ENCODE measurements around the gene ITGAD. TPM values are rescaled to one million over a fixed set of nuclear protein-coding genes. Genes with fewer than 3 reads are reported as not detected.
"Not testable (repeated sequence)": the region's sequence is repeated elsewhere in the genome, so short reads cannot be mapped to it uniquely, and the experiment has no call there.

ITGAD gene
- total RNA-seq, 1 donor from 2014 or later, result not detected

DNA sequence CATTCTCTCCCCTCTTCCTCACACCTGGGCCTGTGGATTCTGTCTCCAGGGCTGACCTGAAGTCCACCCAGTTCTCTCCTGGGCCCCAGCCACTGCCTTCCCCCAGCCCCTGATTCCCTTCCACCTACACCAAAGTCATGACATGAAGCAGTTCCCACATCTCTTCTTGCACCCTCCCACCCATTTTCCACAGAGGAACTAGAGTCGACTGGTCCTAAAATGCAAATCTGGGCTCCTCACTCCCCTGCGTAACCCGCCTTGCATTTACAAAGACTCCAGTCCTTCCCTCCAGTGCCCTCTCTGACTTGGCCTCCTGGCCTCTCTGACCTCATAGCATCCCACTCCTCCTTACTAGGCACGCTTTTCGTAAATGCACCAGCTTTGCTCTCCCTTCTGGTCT lies 20.2 kb downstream of the ITGAD start:
- Mint-ChIP-seq H3K4me1 (no peaks in the 10 kb centered on the region), H3K27ac (no peak overlapping the region), H3K27me3 (ENCODE audit: low read depth) (peaks cover 51% of the 10 kb centered on the region), H3K9me3 (peaks cover 4% of the 10 kb centered on the region), H3K4me3 (no peak overlapping the region), H3K36me3 (no peaks in the 10 kb centered on the region)
- TF ChIP-seq, protein P1, sequence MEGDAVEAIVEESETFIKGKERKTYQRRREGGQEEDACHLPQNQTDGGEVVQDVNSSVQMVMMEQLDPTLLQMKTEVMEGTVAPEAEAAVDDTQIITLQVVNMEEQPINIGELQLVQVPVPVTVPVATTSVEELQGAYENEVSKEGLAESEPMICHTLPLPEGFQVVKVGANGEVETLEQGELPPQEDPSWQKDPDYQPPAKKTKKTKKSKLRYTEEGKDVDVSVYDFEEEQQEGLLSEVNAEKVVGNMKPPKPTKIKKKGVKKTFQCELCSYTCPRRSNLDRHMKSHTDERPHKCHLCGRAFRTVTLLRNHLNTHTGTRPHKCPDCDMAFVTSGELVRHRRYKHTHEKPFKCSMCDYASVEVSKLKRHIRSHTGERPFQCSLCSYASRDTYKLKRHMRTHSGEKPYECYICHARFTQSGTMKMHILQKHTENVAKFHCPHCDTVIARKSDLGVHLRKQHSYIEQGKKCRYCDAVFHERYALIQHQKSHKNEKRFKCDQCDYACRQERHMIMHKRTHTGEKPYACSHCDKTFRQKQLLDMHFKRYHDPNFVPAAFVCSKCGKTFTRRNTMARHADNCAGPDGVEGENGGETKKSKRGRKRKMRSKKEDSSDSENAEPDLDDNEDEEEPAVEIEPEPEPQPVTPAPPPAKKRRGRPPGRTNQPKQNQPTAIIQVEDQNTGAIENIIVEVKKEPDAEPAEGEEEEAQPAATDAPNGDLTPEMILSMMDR (IDR thresholded peaks at IDR 0.05; ENCODE audit: unreplicated experiment), result no peak
- no peak for DNase-seq (ENCODE audit: low spot score in 2 of 2, unreplicated experiment in 2 of 2)

DNA sequence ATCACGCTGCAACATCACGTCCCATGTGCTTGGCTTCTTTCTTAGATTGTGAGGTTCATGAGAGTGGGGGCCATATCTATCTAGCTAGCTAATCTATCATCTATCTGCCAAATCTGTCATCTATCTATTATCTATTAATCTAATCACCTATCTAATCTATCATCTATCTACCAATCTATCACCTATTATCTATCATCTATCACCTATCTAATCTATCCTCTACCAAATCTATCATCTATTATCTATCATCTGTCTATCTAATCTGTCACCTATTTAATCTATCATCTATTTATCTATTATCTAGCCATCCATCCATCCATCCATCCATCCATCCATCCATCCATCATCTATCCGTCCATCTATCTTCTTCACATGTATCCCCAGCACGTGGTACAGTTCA lies 20.8 kb downstream of the ITGAD start:
- Mint-ChIP-seq H3K27ac (no peak overlapping the region), H3K9me3 (peaks cover 4% of the 10 kb centered on the region), H3K4me1 (no peaks in the 10 kb centered on the region), H3K27me3 (ENCODE audit: low read depth) (peaks cover 50% of the 10 kb centered on the region), H3K4me3 (no peak overlapping the region), H3K36me3 (no peaks in the 10 kb centered on the region)
- TF ChIP-seq, protein P1 (IDR thresholded peaks at IDR 0.05; ENCODE audit: unreplicated experiment), result no peak
- DNase-seq (ENCODE audit: low spot score in 2 of 2, unreplicated experiment in 2 of 2), result no peak

DNA sequence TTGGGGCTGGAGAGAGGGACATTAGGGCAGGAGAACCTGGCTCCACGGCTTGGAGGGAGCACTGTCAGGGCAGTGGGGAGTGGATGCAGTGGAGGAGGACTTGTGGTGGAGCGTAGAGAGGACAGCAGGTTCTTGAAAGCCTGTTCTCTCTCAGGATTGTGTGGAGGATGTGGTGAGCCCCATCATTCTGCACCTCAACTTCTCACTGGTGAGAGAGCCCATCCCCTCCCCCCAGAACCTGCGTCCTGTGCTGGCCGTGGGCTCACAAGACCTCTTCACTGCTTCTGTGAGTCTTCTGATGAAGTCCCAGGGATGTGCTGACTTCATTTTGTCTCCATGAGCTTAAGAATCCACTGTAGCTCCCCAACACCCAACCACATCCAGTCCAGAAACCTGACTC lies 21.6 kb downstream of the ITGAD start:
- Mint-ChIP-seq H3K36me3 (no peaks in the 10 kb centered on the region), H3K27ac (no peak overlapping the region), H3K4me3 (no peak overlapping the region), H3K4me1 (no peaks in the 10 kb centered on the region), H3K27me3 (ENCODE audit: low read depth) (peaks cover 44% of the 10 kb centered on the region), H3K9me3 (peaks cover 4% of the 10 kb centered on the region)
- no peak for DNase-seq (ENCODE audit: low spot score in 2 of 2, unreplicated experiment in 2 of 2)
- TF ChIP-seq, protein P1 (IDR thresholded peaks at IDR 0.05; ENCODE audit: unreplicated experiment), result no peak

- Mint-ChIP-seq H3K27ac (no peak overlapping the region), H3K36me3 (no peaks in the 10 kb centered on the region), H3K4me1 (no peaks in the 10 kb centered on the region), H3K9me3 (peaks cover 4% of the 10 kb centered on the region), H3K4me3 (no peak overlapping the region), H3K27me3 (ENCODE audit: low read depth) (peaks cover 44% of the 10 kb centered on the region)
- TF ChIP-seq, protein P1 (IDR thresholded peaks at IDR 0.05; ENCODE audit: unreplicated experiment), result no peak
- DNase-seq (ENCODE audit: low spot score in 2 of 2, unreplicated experiment in 2 of 2), result no peak
These were observed 23.2 kb downstream of the ITGAD start for GRCh38 chr16:31416371-31416770.

DNA sequence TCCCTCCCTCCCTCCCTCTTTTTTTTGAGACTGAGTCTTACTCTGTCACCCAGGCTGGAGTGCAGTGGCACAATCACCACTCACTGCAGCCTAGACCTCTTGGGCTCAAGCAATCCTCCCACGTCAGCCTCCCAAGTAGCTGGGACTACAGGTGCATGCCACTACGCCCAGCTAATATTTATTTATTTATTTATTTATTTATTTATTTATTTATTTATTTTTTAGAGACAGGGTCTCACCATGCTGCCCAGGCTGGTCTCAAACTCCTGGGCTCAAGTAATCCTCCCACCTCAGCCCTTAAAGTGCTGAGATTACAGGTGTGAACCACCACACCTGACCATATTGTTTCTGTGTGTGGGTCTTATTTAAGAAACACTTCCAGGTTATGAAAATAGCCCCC lies 23.9 kb downstream of the ITGAD start:
- H3K4me1 Mint-ChIP-seq; H3K4me3 Mint-ChIP-seq; H3K36me3 Mint-ChIP-seq; H3K27ac Mint-ChIP-seq; H3K9me3 Mint-ChIP-seq; DNase-seq (ENCODE audit: low spot score in 2 of 2, unreplicated experiment in 2 of 2): not testable (repeated sequence)
- H3K27me3 Mint-ChIP-seq (ENCODE audit: low read depth), result peaks cover 50% of the 10 kb centered on the region

GRCh38 chr16:31417916-31418315 lies 24.8 kb downstream of the ITGAD start:
- TF ChIP-seq, protein P1 (IDR thresholded peaks at IDR 0.05; ENCODE audit: unreplicated experiment), result no peak
- Mint-ChIP-seq H3K9me3 (peaks cover 4% of the 10 kb centered on the region), H3K27me3 (ENCODE audit: low read depth) (peaks cover 55% of the 10 kb centered on the region)

More at GRCh38 chr16:31417916-31418315, 24.8 kb downstream of the ITGAD start:
- no peak overlapping the region for H3K27ac Mint-ChIP-seq
- no peak overlapping the region for H3K4me3 Mint-ChIP-seq
- DNase-seq (ENCODE audit: low spot score in 2 of 2, unreplicated experiment in 2 of 2), result no peak
- no peaks in the 10 kb centered on the region for H3K36me3 Mint-ChIP-seq
- no peaks in the 10 kb centered on the region for H3K4me1 Mint-ChIP-seq

All from mesothelial cell of epicardium (in vitro differentiated cells).